ENCODE data around the gene ADD2. TPM values are rescaled to one million over a fixed set of nuclear protein-coding genes. Genes with fewer than 3 reads are reported as not detected.
"Not testable (repeated sequence)": the region's sequence is repeated elsewhere in the genome, so short reads cannot be mapped to it uniquely, and the experiment has no call there.

The ADD2 gene
- polyA plus RNA-seq, 1 donor, result 4.0 TPM

- WGBS (ENCODE audit: insufficient coverage, low lambda C conversion rate), result no CpG with 5 or more reads among the region's 4 CpGs
- DNase-seq, result no peak
Observed at GRCh38 chr2:70639841-70640436, 128.1 kb downstream of the ADD2 start.

GRCh38 chr2:70638561-70638960 is 129.4 kb downstream of the ADD2 start:
- Histone ChIP-seq H3K4me3 (ENCODE audit: low read length) (no peak overlapping the region), H3K27ac (ENCODE audit: low read length) (no peak overlapping the region), H3K9me3 (ENCODE audit: control insufficient read depth, low read depth, low read length) (no peaks in the 10 kb centered on the region), H3K36me3 (ENCODE audit: control insufficient read depth, insufficient read depth, low read length) (no peaks in the 10 kb centered on the region), H3K4me1 (ENCODE audit: control insufficient read depth, insufficient read depth, low read length) (no peaks in the 10 kb centered on the region), H3K27me3 (ENCODE audit: control insufficient read depth, insufficient read depth, low read length) (peaks cover 23% of the 10 kb centered on the region)
- WGBS (ENCODE audit: insufficient coverage, low lambda C conversion rate), result 40% methylated on average over 1 of the region's 2 CpGs
- no peak for DNase-seq

More at GRCh38 chr2:70639841-70640436, 128.1 kb downstream of the ADD2 start:
- Histone ChIP-seq H3K27ac (ENCODE audit: low read length) (no peak overlapping the region), H3K36me3 (ENCODE audit: control insufficient read depth, insufficient read depth, low read length) (no peaks in the 10 kb centered on the region), H3K4me3 (ENCODE audit: low read length) (no peak overlapping the region), H3K27me3 (ENCODE audit: control insufficient read depth, insufficient read depth, low read length) (peaks cover 23% of the 10 kb centered on the region), H3K9me3 (ENCODE audit: control insufficient read depth, low read depth, low read length) (no peaks in the 10 kb centered on the region), H3K4me1 (ENCODE audit: control insufficient read depth, insufficient read depth, low read length) (no peaks in the 10 kb centered on the region)

- Histone ChIP-seq H3K4me3 (ENCODE audit: low read length) (no peak overlapping the region), H3K4me1 (ENCODE audit: control insufficient read depth, insufficient read depth, low read length) (no peaks in the 10 kb centered on the region), H3K27ac (ENCODE audit: low read length) (no peak overlapping the region), H3K27me3 (ENCODE audit: control insufficient read depth, insufficient read depth, low read length) (peaks cover 22% of the 10 kb centered on the region), H3K9me3 (ENCODE audit: control insufficient read depth, low read depth, low read length) (peaks cover 2% of the 10 kb centered on the region), H3K36me3 (ENCODE audit: control insufficient read depth, insufficient read depth, low read length) (no peaks in the 10 kb centered on the region)
- no CpG with 5 or more reads among the region's 1 CpG for WGBS (ENCODE audit: insufficient coverage, low lambda C conversion rate)
- no peak for DNase-seq
Observed at GRCh38 chr2:70633508-70633907, 134.5 kb downstream of the ADD2 start.

DNA sequence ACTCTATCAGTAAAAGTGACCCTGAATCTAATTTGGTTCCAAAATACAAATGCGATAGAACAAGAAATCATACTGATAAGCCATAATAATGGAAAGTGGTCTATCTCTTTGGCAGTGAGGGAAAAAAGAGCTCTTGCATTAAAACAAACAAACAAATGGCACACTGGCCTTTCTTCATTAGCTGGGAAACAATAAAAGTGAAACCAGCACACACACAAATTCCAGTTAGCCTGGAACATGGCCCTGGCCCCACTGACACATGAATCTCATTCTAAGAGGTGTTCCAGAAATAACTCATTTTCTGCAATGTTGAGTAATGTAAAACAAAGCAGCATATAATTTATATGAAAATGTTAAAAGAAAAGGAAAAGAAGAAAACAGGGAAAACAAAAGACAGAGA is 135.0 kb downstream of the ADD2 start:
- peaks cover 2% of the 10 kb centered on the region for H3K9me3 ChIP-seq (ENCODE audit: control insufficient read depth, low read depth, low read length)
- no peak overlapping the region for H3K4me3 ChIP-seq (ENCODE audit: low read length)
- 100% methylated on average over 1 of the region's 1 CpG for WGBS (ENCODE audit: insufficient coverage, low lambda C conversion rate)
- H3K27ac ChIP-seq (ENCODE audit: low read length), result no peak overlapping the region
- peaks cover 22% of the 10 kb centered on the region for H3K27me3 ChIP-seq (ENCODE audit: control insufficient read depth, insufficient read depth, low read length)
- DNase-seq, result no peak
- H3K36me3 ChIP-seq (ENCODE audit: control insufficient read depth, insufficient read depth, low read length), result no peaks in the 10 kb centered on the region
- no peaks in the 10 kb centered on the region for H3K4me1 ChIP-seq (ENCODE audit: control insufficient read depth, insufficient read depth, low read length)

DNA sequence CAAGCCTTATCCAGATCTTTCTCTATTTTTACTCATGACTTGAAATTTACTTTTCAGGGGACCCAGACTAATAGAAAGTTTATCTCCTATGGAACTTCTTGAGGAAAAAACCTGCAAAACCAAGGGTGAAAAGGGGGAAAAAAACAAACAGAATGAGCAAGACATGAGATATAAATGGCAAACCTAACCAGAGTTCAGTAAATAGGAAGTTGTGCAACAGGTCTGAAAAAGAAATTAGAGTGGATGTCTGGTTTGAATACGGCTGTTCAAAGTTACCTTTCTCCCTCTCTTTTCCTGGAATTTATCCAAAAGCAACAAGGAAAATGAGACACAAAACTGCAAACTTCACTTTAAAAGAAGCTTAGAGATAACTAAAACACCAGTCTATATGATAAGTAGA is 135.6 kb downstream of the ADD2 start:
- Histone ChIP-seq H3K4me1 (ENCODE audit: control insufficient read depth, insufficient read depth, low read length) (no peaks in the 10 kb centered on the region), H3K27ac (ENCODE audit: low read length) (no peak overlapping the region), H3K36me3 (ENCODE audit: control insufficient read depth, insufficient read depth, low read length) (no peaks in the 10 kb centered on the region), H3K9me3 (ENCODE audit: control insufficient read depth, low read depth, low read length) (peaks cover 2% of the 10 kb centered on the region), H3K4me3 (ENCODE audit: low read length) (no peak overlapping the region), H3K27me3 (ENCODE audit: control insufficient read depth, insufficient read depth, low read length) (peaks cover 20% of the 10 kb centered on the region)
- DNase-seq, result no peak
- WGBS (ENCODE audit: insufficient coverage, low lambda C conversion rate), result no CpG with 5 or more reads among the region's 1 CpG

- H3K27ac ChIP-seq (ENCODE audit: low read length), result no peak overlapping the region
- H3K36me3 ChIP-seq (ENCODE audit: control insufficient read depth, insufficient read depth, low read length), result no peaks in the 10 kb centered on the region
- no peak for DNase-seq
- no CpG with 5 or more reads among the region's 1 CpG for WGBS (ENCODE audit: insufficient coverage, low lambda C conversion rate)
- peaks cover 4% of the 10 kb centered on the region for H3K4me1 ChIP-seq (ENCODE audit: control insufficient read depth, insufficient read depth, low read length)
- H3K4me3 ChIP-seq (ENCODE audit: low read length), result no peak overlapping the region
- H3K27me3 ChIP-seq (ENCODE audit: control insufficient read depth, insufficient read depth, low read length), result peaks cover 8% of the 10 kb centered on the region
- peaks cover 2% of the 10 kb centered on the region for H3K9me3 ChIP-seq (ENCODE audit: control insufficient read depth, low read depth, low read length)
Observed at GRCh38 chr2:70630761-70631160, 137.2 kb downstream of the ADD2 start.

- Histone ChIP-seq H3K4me3 (ENCODE audit: low read length) (no peak overlapping the region), H3K36me3 (ENCODE audit: control insufficient read depth, insufficient read depth, low read length) (no peaks in the 10 kb centered on the region), H3K9me3 (ENCODE audit: control insufficient read depth, low read depth, low read length) (no peaks in the 10 kb centered on the region), H3K27me3 (ENCODE audit: control insufficient read depth, insufficient read depth, low read length) (peaks cover 6% of the 10 kb centered on the region), H3K27ac (ENCODE audit: low read length) (no peak overlapping the region), H3K4me1 (ENCODE audit: control insufficient read depth, insufficient read depth, low read length) (peaks cover 4% of the 10 kb centered on the region)
- WGBS (ENCODE audit: insufficient coverage, low lambda C conversion rate), result 56% methylated on average over 1 of the region's 2 CpGs
- DNase-seq, result peak; percentile 10 to 17
Observed at GRCh38 chr2:70627211-70627898, 140.6 kb downstream of the ADD2 start.

- WGBS (ENCODE audit: insufficient coverage, low lambda C conversion rate), result 20% methylated on average over 1 of the region's 13 CpGs
- peak in 1 of 2 donors; percentile 13 for DNase-seq
- no peak overlapping the region for H3K27ac ChIP-seq (ENCODE audit: low read length)
Observed at GRCh38 chr2:70626254-70626990, 141.6 kb downstream of the ADD2 start.

DNA sequence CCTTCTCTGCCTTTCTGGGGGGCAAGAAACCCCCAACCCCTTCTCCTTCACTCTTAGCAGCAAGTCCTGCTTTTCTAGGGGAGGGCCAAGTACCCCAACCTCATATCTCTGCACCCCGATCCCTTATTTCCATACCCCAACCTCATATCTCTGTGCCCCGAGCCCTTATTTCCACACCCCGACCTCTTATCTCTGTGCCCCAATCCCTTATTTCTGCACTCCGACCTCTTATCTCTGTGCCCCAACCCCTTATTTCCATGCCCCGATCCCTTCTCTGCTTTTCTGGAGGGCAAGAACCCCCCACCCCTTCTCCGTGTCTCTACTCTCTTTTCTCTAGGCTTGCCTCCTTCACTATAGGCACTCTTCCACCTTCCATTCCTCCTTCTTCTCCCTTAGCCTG is 146.5 kb downstream of the ADD2 start:
- 45% methylated on average over 5 of the region's 6 CpGs for WGBS (ENCODE audit: insufficient coverage, low lambda C conversion rate)
- not testable (repeated sequence) for DNase-seq; H3K27me3 ChIP-seq (ENCODE audit: control insufficient read depth, insufficient read depth, low read length); H3K4me3 ChIP-seq (ENCODE audit: low read length); H3K9me3 ChIP-seq (ENCODE audit: control insufficient read depth, low read depth, low read length); H3K36me3 ChIP-seq (ENCODE audit: control insufficient read depth, insufficient read depth, low read length); H3K27ac ChIP-seq (ENCODE audit: low read length)
- peaks cover 12% of the 10 kb centered on the region for H3K4me1 ChIP-seq (ENCODE audit: control insufficient read depth, insufficient read depth, low read length)

More at GRCh38 chr2:70626254-70626990, 141.6 kb downstream of the ADD2 start:
- Histone ChIP-seq H3K4me3 (ENCODE audit: low read length) (peak overlapping the region; percentile 10), H3K27me3 (ENCODE audit: control insufficient read depth, insufficient read depth, low read length) (peaks cover 6% of the 10 kb centered on the region), H3K4me1 (ENCODE audit: control insufficient read depth, insufficient read depth, low read length) (peaks cover 4% of the 10 kb centered on the region), H3K36me3 (ENCODE audit: control insufficient read depth, insufficient read depth, low read length) (no peaks in the 10 kb centered on the region), H3K9me3 (ENCODE audit: control insufficient read depth, low read depth, low read length) (no peaks in the 10 kb centered on the region)

GRCh38 chr2:70620020-70620419 is 148.0 kb downstream of the ADD2 start:
- Histone ChIP-seq H3K4me1 (ENCODE audit: control insufficient read depth, insufficient read depth, low read length) (peaks cover 20% of the 10 kb centered on the region), H3K36me3 (ENCODE audit: control insufficient read depth, insufficient read depth, low read length) (no peaks in the 10 kb centered on the region), H3K9me3 (ENCODE audit: control insufficient read depth, low read depth, low read length) (no peaks in the 10 kb centered on the region), H3K27me3 (ENCODE audit: control insufficient read depth, insufficient read depth, low read length) (no peaks in the 10 kb centered on the region), H3K27ac (ENCODE audit: low read length) (no peak overlapping the region), H3K4me3 (ENCODE audit: low read length) (no peak overlapping the region)
- no peak for DNase-seq
- WGBS (ENCODE audit: insufficient coverage, low lambda C conversion rate), result no CpG with 5 or more reads among the region's 6 CpGs

All from large intestine (tissue), 3 donors.